ENCODE results near the gene NAT8. TPM values are rescaled to one million over a fixed set of nuclear protein-coding genes. Genes with fewer than 3 reads are reported as not detected.

NAT8 gene
- total and polyA plus RNA-seq, 2 experiments from 2014 or later: not detected

DNA sequence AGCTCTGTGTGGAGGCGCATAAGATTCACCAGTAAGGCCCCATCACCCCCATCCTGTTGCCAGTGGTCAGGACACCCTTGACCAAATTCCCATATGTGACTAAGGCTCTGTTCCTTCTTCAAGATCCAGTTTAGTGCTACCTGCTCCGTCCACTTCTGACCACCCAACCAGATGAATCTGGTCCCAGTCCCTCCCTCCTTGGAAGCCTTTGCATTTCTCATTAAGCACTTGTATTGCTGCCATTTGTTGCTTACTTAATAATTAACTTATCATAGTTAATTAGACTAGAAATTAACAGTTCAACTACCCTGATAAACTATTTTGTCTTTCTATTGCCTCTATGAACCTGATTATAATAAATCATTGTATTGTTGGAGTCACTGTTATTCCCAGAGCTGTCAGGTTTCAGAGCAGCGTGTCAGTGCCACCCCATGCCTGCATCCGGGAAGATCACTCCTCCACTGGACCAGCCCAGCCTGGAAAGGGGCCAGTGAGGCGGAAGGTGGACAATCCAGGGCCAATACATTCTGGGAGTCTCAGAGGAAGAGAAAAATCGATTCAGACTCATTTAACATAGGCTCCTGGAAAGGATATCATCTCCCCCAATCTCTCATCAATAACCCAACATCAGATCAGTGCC, 9.5 kb upstream of the NAT8 start:
- no peak for TF ChIP-seq CREB1 (CRISPR knock-in tag; IDR thresholded peaks at IDR 0.05; ENCODE audit: low read depth)
- TF ChIP-seq JUNB (IDR thresholded peaks at IDR 0.05; ENCODE audit: unreplicated experiment): no peak
- TF ChIP-seq NANOG (IDR thresholded peaks at IDR 0.05; ENCODE audit: borderline replicate concordance): no peak
- no peak for TF ChIP-seq EZH2phosphoT487 (IDR thresholded peaks at IDR 0.05; ENCODE audit: unreplicated experiment)
- TF ChIP-seq ZNF114 (CRISPR knock-in tag; IDR thresholded peaks at IDR 0.05): no peak
- TF ChIP-seq, protein P1, sequence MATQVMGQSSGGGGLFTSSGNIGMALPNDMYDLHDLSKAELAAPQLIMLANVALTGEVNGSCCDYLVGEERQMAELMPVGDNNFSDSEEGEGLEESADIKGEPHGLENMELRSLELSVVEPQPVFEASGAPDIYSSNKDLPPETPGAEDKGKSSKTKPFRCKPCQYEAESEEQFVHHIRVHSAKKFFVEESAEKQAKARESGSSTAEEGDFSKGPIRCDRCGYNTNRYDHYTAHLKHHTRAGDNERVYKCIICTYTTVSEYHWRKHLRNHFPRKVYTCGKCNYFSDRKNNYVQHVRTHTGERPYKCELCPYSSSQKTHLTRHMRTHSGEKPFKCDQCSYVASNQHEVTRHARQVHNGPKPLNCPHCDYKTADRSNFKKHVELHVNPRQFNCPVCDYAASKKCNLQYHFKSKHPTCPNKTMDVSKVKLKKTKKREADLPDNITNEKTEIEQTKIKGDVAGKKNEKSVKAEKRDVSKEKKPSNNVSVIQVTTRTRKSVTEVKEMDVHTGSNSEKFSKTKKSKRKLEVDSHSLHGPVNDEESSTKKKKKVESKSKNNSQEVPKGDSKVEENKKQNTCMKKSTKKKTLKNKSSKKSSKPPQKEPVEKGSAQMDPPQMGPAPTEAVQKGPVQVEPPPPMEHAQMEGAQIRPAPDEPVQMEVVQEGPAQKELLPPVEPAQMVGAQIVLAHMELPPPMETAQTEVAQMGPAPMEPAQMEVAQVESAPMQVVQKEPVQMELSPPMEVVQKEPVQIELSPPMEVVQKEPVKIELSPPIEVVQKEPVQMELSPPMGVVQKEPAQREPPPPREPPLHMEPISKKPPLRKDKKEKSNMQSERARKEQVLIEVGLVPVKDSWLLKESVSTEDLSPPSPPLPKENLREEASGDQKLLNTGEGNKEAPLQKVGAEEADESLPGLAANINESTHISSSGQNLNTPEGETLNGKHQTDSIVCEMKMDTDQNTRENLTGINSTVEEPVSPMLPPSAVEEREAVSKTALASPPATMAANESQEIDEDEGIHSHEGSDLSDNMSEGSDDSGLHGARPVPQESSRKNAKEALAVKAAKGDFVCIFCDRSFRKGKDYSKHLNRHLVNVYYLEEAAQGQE (IDR thresholded peaks at IDR 0.05; ENCODE audit: unreplicated experiment): no peak
- no peak for TF ChIP-seq STAT1 (IDR thresholded peaks at IDR 0.05; ENCODE audit: unreplicated experiment)
- TF ChIP-seq, protein P2, sequence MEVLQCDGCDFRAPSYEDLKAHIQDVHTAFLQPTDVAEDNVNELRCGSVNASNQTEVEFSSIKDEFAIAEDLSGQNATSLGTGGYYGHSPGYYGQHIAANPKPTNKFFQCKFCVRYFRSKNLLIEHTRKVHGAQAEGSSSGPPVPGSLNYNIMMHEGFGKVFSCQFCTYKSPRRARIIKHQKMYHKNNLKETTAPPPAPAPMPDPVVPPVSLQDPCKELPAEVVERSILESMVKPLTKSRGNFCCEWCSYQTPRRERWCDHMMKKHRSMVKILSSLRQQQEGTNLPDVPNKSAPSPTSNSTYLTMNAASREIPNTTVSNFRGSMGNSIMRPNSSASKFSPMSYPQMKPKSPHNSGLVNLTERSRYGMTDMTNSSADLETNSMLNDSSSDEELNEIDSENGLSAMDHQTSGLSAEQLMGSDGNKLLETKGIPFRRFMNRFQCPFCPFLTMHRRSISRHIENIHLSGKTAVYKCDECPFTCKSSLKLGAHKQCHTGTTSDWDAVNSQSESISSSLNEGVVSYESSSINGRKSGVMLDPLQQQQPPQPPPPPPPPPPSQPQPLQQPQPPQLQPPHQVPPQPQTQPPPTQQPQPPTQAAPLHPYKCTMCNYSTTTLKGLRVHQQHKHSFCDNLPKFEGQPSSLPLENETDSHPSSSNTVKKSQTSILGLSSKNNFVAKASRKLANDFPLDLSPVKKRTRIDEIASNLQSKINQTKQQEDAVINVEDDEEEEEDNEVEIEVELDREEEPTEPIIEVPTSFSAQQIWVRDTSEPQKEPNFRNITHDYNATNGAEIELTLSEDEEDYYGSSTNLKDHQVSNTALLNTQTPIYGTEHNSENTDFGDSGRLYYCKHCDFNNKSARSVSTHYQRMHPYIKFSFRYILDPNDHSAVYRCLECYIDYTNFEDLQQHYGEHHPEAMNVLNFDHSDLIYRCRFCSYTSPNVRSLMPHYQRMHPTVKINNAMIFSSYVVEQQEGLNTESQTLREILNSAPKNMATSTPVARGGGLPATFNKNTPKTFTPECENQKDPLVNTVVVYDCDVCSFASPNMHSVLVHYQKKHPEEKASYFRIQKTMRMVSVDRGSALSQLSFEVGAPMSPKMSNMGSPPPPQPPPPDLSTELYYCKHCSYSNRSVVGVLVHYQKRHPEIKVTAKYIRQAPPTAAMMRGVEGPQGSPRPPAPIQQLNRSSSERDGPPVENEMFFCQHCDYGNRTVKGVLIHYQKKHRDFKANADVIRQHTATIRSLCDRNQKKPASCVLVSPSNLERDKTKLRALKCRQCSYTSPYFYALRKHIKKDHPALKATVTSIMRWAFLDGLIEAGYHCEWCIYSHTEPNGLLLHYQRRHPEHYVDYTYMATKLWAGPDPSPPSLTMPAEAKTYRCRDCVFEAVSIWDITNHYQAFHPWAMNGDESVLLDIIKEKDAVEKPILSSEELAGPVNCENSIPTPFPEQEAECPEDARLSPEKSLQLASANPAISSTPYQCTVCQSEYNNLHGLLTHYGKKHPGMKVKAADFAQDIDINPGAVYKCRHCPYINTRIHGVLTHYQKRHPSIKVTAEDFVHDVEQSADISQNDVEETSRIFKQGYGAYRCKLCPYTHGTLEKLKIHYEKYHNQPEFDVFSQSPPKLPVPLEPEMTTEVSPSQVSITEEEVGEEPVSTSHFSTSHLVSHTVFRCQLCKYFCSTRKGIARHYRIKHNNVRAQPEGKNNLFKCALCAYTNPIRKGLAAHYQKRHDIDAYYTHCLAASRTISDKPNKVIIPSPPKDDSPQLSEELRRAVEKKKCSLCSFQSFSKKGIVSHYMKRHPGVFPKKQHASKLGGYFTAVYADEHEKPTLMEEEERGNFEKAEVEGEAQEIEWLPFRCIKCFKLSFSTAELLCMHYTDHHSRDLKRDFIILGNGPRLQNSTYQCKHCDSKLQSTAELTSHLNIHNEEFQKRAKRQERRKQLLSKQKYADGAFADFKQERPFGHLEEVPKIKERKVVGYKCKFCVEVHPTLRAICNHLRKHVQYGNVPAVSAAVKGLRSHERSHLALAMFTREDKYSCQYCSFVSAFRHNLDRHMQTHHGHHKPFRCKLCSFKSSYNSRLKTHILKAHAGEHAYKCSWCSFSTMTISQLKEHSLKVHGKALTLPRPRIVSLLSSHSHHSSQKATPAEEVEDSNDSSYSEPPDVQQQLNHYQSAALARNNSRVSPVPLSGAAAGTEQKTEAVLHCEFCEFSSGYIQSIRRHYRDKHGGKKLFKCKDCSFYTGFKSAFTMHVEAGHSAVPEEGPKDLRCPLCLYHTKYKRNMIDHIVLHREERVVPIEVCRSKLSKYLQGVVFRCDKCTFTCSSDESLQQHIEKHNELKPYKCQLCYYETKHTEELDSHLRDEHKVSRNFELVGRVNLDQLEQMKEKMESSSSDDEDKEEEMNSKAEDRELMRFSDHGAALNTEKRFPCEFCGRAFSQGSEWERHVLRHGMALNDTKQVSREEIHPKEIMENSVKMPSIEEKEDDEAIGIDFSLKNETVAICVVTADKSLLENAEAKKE (CRISPR knock-in tag; IDR thresholded peaks at IDR 0.05): no peak
- no peak for TF ChIP-seq ZNF331 (CRISPR knock-in tag; IDR thresholded peaks at IDR 0.05; ENCODE audit: low read depth)
- no peak for TF ChIP-seq POLR2AphosphoS5 (IDR thresholded peaks at IDR 0.05; ENCODE audit: low read depth)
- no peak for TF ChIP-seq EZH2 (IDR thresholded peaks at IDR 0.05; ENCODE audit: low read depth, unreplicated experiment)
- TF ChIP-seq CTCF (conservative IDR thresholded peaks at IDR 0.05; ENCODE audit: low read depth in 2 of 2): no peak
- no peak for TF ChIP-seq ETS1 (IDR thresholded peaks at IDR 0.05)
- no peak overlapping the region for H3K4me3 Mint-ChIP-seq
- no peaks in the 10 kb centered on the region for H3K79me2 ChIP-seq (replicated peaks; ENCODE audit: insufficient read depth)
- H3K4me1 ChIP-seq (ENCODE audit: insufficient read depth): no peaks in the 10 kb centered on the region
- H3K4me1 Mint-ChIP-seq: no peaks in the 10 kb centered on the region
- no peaks in the 10 kb centered on the region for H3K36me3 ChIP-seq (ENCODE audit: insufficient read depth)
- DNase-seq (ENCODE audit: low spot score) (no peak), ATAC-seq (no peak)
- peaks cover 3% of the 10 kb centered on the region for H3K27me3 Mint-ChIP-seq (ENCODE audit: insufficient read depth, low read depth, poor library complexity)
- no peak overlapping the region for H3K27ac Mint-ChIP-seq
- H2AFZ ChIP-seq: no peak overlapping the region
- no peaks in the 10 kb centered on the region for H3F3A ChIP-seq (replicated peaks; ENCODE audit: low read depth)
- no peak overlapping the region for H3K27ac ChIP-seq (ENCODE audit: low read depth)
- H3K4me3 ChIP-seq: no peak overlapping the region
- no peaks in the 10 kb centered on the region for H3K9me2 ChIP-seq (ENCODE audit: insufficient read depth)
- no peak overlapping the region for H3K4me2 ChIP-seq
- peaks cover 8% of the 10 kb centered on the region; the same call in 1 of the 3 replicates for H3K36me3 Mint-ChIP-seq (ENCODE audit: low read depth)
- peaks cover 22% of the 10 kb centered on the region for H3K9me3 Mint-ChIP-seq
- H3K27me3 ChIP-seq (ENCODE audit: insufficient read depth): no peaks in the 10 kb centered on the region
- H4K20me1 ChIP-seq (replicated peaks; ENCODE audit: insufficient read depth): no peaks in the 10 kb centered on the region

Data from GM23338 (cell line).